ENCODE data around the gene IZUMO1R. TPM values are rescaled to one million over a fixed set of nuclear protein-coding genes. Genes with fewer than 3 reads are reported as not detected.

The IZUMO1R gene
- total RNA-seq (2012; rRNA removed) (not detected in 2 replicates), polyA plus RNA-seq (2012; rRNA removed) (not detected in 2 replicates), Bru-seq, nascent RNA (not detected), BruChase-seq, experiment 1, labeled RNA remaining after a 6-hour chase (not detected), BruChase-seq, experiment 2, labeled RNA remaining after a 2-hour chase (not detected)
- not detected in 2 replicates for polyA plus RNA-seq (2012; cell fraction: cytosol; rRNA removed)
- not detected in 2 replicates for polyA plus RNA-seq (2012; cell fraction: nucleus; rRNA removed; ENCODE audit: low replicate concordance)
- long read RNA-seq = 0 reads

DNA sequence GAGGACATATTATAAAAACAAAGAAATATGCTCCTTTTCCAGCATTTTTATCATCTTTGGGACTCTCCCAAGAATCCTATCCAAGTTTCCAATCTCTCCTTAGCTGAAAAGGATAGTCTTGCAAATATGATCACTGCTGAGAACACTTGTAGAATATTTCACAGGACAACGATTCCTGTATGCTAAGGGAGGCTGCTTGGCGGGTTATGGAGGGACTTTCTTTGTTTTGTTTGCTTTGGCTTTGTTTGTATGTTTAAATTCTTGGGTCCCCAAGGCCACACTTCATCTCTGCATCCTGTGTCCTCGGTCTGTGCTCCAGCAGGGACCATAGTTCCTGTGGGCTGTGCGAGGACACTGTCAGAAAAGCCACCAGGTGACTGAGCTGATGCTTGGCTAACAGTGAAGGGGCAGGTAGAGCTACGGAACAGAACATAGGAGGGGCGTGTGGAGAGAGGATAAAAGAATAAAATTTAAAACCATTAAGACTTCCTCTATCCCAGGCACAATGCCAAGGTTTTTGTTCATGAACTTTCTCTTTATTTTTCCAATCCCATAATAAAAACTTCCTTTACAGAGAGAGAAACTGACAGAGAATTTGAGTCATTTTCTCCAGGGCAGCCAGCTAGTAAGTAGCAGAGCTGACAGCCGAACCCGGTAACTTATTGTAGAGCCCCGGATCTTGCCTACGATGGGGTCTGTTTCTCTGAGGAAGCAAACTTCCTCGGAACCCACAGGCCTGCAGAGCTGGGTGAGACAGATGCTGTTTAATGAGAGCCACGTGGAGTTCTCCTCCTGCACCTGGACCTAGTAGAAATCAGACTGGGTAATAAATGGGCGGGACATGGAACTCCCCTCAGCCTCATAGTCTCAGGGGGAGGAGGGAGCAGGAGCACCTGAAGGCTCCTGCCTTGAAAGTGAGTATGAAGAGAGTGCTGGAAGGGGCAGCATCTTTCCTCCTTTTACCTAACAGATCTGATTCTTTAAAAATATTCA lies at the start of gene IZUMO1R:
Gene IZUMO1R, plus strand, starts transcription at position 615 of the 993 bp plus-strand sequence. CDS start 1,057 bp downstream, outside the sequence.
- peak within 1 kb of the TSS; percentile 50 for H2BK120ac ChIP-seq (ENCODE audit: low read depth, low read length)
- no peak within 1 kb of the TSS for H3K4me2 ChIP-seq (ENCODE audit: low read depth, low read length)
- ChIA-PET POLR2A (ENCODE audit: unreplicated experiment) (no interaction called here), CTCF (no interaction called here)
- intact Hi-C loops (cut with micrococcal nuclease) = no loop called here
- WGBS, 2 experiments (ENCODE audit: extremely low coverage in 2 of 2, insufficient read length in 1 of 2) = 55% methylated on average over 2 of the region's 13 CpGs; no CpG with 5 or more reads in 1 of the 2 experiments
- ATAC-seq (ENCODE audit: low read depth) (no peak), DNase-seq (peak; percentile 20)
- H3K9me1 ChIP-seq (ENCODE audit: insufficient read depth, low read length) = no peaks in the 10 kb centered on the region; the same call in 1 of the 2 replicates
- peak within 1 kb of the TSS; percentile 23 for H2AK9ac ChIP-seq (replicated peaks; ENCODE audit: low read depth, low read length, poor library complexity)
- no peak within 1 kb of the TSS; the same call in 1 of the 2 replicates for H4K91ac ChIP-seq (ENCODE audit: insufficient read depth, low read depth, low read length)
- no TSS peak for BruUV-seq (replicated peaks)
- dilution Hi-C loops (cut with HindIII; ENCODE audit: low sequenced_read_pairs, unreplicated experiment) = no loop called here
- no peak within 1 kb of the TSS for H2BK5ac ChIP-seq (ENCODE audit: low read depth, low read length, poor library complexity, severe bottlenecking)
- H3K18ac ChIP-seq (ENCODE audit: low read depth, low read length) = 0 out of 2 replicates have a peak within 1 kb of the TSS, but pooled peaks have one; percentile 18
- no peaks in the 10 kb centered on the region for H3K79me1 ChIP-seq (ENCODE audit: low read depth in 1 of 2, low read length in 2 of 2)
- H3K9ac ChIP-seq (ENCODE audit: low read depth, low read length) = no peak within 1 kb of the TSS
- no peak within 1 kb of the TSS for H2AK5ac ChIP-seq (ENCODE audit: low read depth, low read length)
- no peak for TF ChIP-seq MAFK (IDR thresholded peaks at IDR 0.05; ENCODE audit: low read depth, low read length)
- H3K4ac ChIP-seq (ENCODE audit: low read depth, low read length) = peak within 1 kb of the TSS; percentile 51; the same call in 1 of the 2 replicates
- H3K56ac ChIP-seq (ENCODE audit: extremely low read depth, insufficient read depth, low read length) = no peak within 1 kb of the TSS
- H2BK15ac ChIP-seq (ENCODE audit: low read depth, low read length) = no peak within 1 kb of the TSS
- peak within 1 kb of the TSS; percentile 71 for H2AFZ ChIP-seq (replicated peaks; ENCODE audit: low read length, poor library complexity)
- no peak within 1 kb of the TSS for H3K23ac ChIP-seq (ENCODE audit: low read depth, low read length)
- H4K8ac ChIP-seq (ENCODE audit: low read depth in 2 of 2, low read length in 2 of 2) = peak within 1 kb of the TSS in 1 of 2 experiments; percentile 3; a peak in 1 of 4 replicates
- H2BK20ac ChIP-seq (ENCODE audit: low read depth, low read length) = no peak within 1 kb of the TSS
- in situ Hi-C loops (cut with MboI; ENCODE audit: low sequenced_read_pairs) = no loop called here
- no peak within 1 kb of the TSS for H3K27ac ChIP-seq (ENCODE audit: insufficient read depth, low read length)
- H3K36me3 ChIP-seq (ENCODE audit: control insufficient read depth, insufficient read depth, low read length) = no peaks in the 10 kb centered on the region
- H4K20me1 ChIP-seq (ENCODE audit: insufficient read depth, low read length) = no peaks in the 10 kb centered on the region
- H3K4me1 ChIP-seq (ENCODE audit: control insufficient read depth, insufficient read depth, low read length) = peaks cover 5% of the 10 kb centered on the region
- H3K4me3 ChIP-seq (ENCODE audit: insufficient read depth, low read depth, low read length) = no peak within 1 kb of the TSS
- H3K9me3 ChIP-seq (ENCODE audit: control insufficient read depth, insufficient read depth, low read length) = no peaks in the 10 kb centered on the region
- no peak within 1 kb of the TSS for H3K14ac ChIP-seq (replicated peaks; ENCODE audit: low read depth, low read length)
- peak within 1 kb of the TSS; percentile 62 for H4K5ac ChIP-seq (ENCODE audit: low read depth, low read length)
- H3K27me3 ChIP-seq (ENCODE audit: control insufficient read depth, insufficient read depth, low read length) = peaks cover 11% of the 10 kb centered on the region

Data from IMR-90 (cell line).